Coronary artery (tissue), 2 donors: ENCODE data around the gene SLC35E1.

Experiments used
- DNase-seq: peaks from one replicate; pipeline ENCODE4 v3.0.0-alpha.2; 2017; ENCODE audit warnings: low spot score
- H3K27ac ChIP-seq, 2 donors: fragments of 200-600 bp; sonication (generic); one replicate each; pipeline ENCODE4 v1.5.1; 2016 to 2019
- H3K4me3 ChIP-seq: fragments of 200-600 bp; sonication (generic); 2 replicates; pipeline ENCODE4 v1.5.1; 2016; ENCODE audit warnings: mild to moderate bottlenecking, moderate library complexity
- CTCF ChIP-seq: fragments of 200-600 bp; sonication (generic); IDR thresholded peaks from one replicate; pipeline ENCODE4 v1.5.1; 2019; ENCODE audit warnings: antibody characterized with exemption

The SLC35E1 gene

GRCh38 chr19:16590876-16591802 lies 18.9 kb upstream of the SLC35E1 start:
- no peak for DNase-seq
- no peak for TF ChIP-seq CTCF
- no peak overlapping the region for H3K27ac ChIP-seq
- H3K4me3 ChIP-seq: no peak overlapping the region

- no peak overlapping the region for H3K27ac ChIP-seq
- H3K4me3 ChIP-seq: no peak overlapping the region
- TF ChIP-seq CTCF: no peak
- no peak for DNase-seq
These were observed 17.7 kb upstream of the SLC35E1 start for GRCh38 chr19:16589917-16590316.

GRCh38 chr19:16588824-16589577 lies 16.8 kb upstream of the SLC35E1 start:
- DNase-seq: no peak
- TF ChIP-seq CTCF: no peak
- H3K4me3 ChIP-seq: peak overlapping the region; percentile 58
- H3K27ac ChIP-seq: no peak overlapping the region

- Histone ChIP-seq H3K27ac (peak overlapping the region; percentile 6 to 49), H3K4me3 (peak overlapping the region; percentile 58)
- TF ChIP-seq CTCF: no peak
- DNase-seq: no peak
These were observed 15.9 kb upstream of the SLC35E1 start for GRCh38 chr19:16587833-16588823.

- no peak for TF ChIP-seq CTCF
- no peak for DNase-seq
- H3K27ac ChIP-seq: no peak overlapping the region
- peak overlapping the region; percentile 58 for H3K4me3 ChIP-seq
These were observed 15.0 kb upstream of the SLC35E1 start for GRCh38 chr19:16586991-16587832.

GRCh38 chr19:16586477-16586871 lies 14.3 kb upstream of the SLC35E1 start:
- peak overlapping the region in 1 of 2 donors; percentile 7 for H3K27ac ChIP-seq
- H3K4me3 ChIP-seq: no peak overlapping the region
- DNase-seq: no peak
- no peak for TF ChIP-seq CTCF
